ENCODE data around the gene TNFRSF17. TPM values are rescaled to one million over a fixed set of nuclear protein-coding genes. Genes with fewer than 3 reads are reported as not detected.

The TNFRSF17 gene
- total and polyA plus RNA-seq, 9 of the 15 experiments (the other 6 are each of a cell fraction or from before 2014, with no cell fraction given), result not detected

GRCh38 chr16:12016291-12016947 is 51.4 kb downstream of the TNFRSF17 start:
- FAIRE-seq (no peak), ATAC-seq (no peak), DNase-seq (ENCODE audit: extremely low read depth in 1 of 4, low spot score in 3 of 4) (no peak)
- no peaks in the 10 kb centered on the region for H3K27me3 ChIP-seq (ENCODE audit: control insufficient read depth in 2 of 2, insufficient read depth in 2 of 2, low read length in 2 of 2)
- BruUV-seq (replicated peaks), result no TSS peak
- H2AFZ ChIP-seq (ENCODE audit: low read depth, low read length), result no peak overlapping the region
- H3K4me2 ChIP-seq (ENCODE audit: insufficient read depth, low read length), result no peak overlapping the region
- no peaks in the 10 kb centered on the region for H3K9me1 ChIP-seq (ENCODE audit: control insufficient read depth, insufficient read depth, low read length)
- 0 out of 2 replicates have a peak, but pooled peaks have one; percentile 5 for TF ChIP-seq ZNF121 (CRISPR knock-in tag; conservative IDR thresholded peaks at IDR 0.05)
- TF ChIP-seq PTTG1 (tag; IDR thresholded peaks at IDR 0.05; ENCODE audit: low read depth), result no peak
- peak; percentile 22 for TF ChIP-seq ZFP36 (IDR thresholded peaks at IDR 0.05; ENCODE audit: low read depth, low read length, partially characterized antibody)
- peak; percentile 90 for TF ChIP-seq MYNN (IDR thresholded peaks at IDR 0.05)
- TF ChIP-seq MYNN (CRISPR knock-in tag; IDR thresholded peaks at IDR 0.05), result no peak
- POLR2A ChIA-PET, result no interaction called here
- H3K27ac ChIP-seq (ENCODE audit: extremely low read depth, low read depth, low read length), result no peak overlapping the region
- 45% methylated on average over 4 of the region's 4 CpGs for WGBS (ENCODE audit: insufficient coverage, low coverage, missing lambda C conversion rate)
- H3K4me3 ChIP-seq, result no peak overlapping the region
- no peaks in the 10 kb centered on the region for H3K9me3 ChIP-seq (replicated peaks; ENCODE audit: control insufficient read depth, insufficient read depth, low read depth, low read length)
- CTCF ChIA-PET (ENCODE audit: low intra/inter-chr PET ratio), result interaction anchor here (0.7 kb wide), 1 partner anchor 25 kb away, joined by 3 read pairs; no protein-coding TSS in a partner anchor
- H3K79me2 ChIP-seq (ENCODE audit: control insufficient read depth, insufficient read depth, low read length), result no peaks in the 10 kb centered on the region
- H3K4me1 ChIP-seq (replicated peaks in 1 of 2; ENCODE audit: control insufficient read depth in 2 of 2, insufficient read depth in 2 of 2, low read length in 2 of 2), result peaks cover 0 to 6% of the 10 kb centered on the region in 2 experiments; a peak in 3 of 5 replicates
- H3K9ac ChIP-seq (ENCODE audit: insufficient read depth in 1 of 2, low read depth in 2 of 2, low read length in 2 of 2), result no peak overlapping the region
- intact Hi-C loops (cut with micrococcal nuclease) (no loop called here), in situ Hi-C loops (cut with MboI) (no loop called here)
- no peaks in the 10 kb centered on the region for H4K20me1 ChIP-seq (replicated peaks; ENCODE audit: control insufficient read depth, insufficient read depth, low read length)
- H3K36me3 ChIP-seq (ENCODE audit: control insufficient read depth, insufficient read depth, low read length), result no peaks in the 10 kb centered on the region

GRCh38 chr16:12017558-12017957 is 52.5 kb downstream of the TNFRSF17 start:
- ChIA-PET POLR2A (no interaction called here), CTCF (ENCODE audit: low intra/inter-chr PET ratio) (no interaction called here)
- H3K4me1 ChIP-seq (replicated peaks in 1 of 2; ENCODE audit: control insufficient read depth in 2 of 2, insufficient read depth in 2 of 2, low read length in 2 of 2), result no peaks in the 10 kb centered on the region; a peak in 3 of 5 replicates
- no peaks in the 10 kb centered on the region for H3K79me2 ChIP-seq (ENCODE audit: control insufficient read depth, insufficient read depth, low read length)
- 70% methylated on average over 5 of the region's 5 CpGs for WGBS (ENCODE audit: insufficient coverage, low coverage, missing lambda C conversion rate)
- H3K27ac ChIP-seq (ENCODE audit: extremely low read depth, low read depth, low read length), result no peak overlapping the region
- no peaks in the 10 kb centered on the region for H3K27me3 ChIP-seq (ENCODE audit: control insufficient read depth in 2 of 2, insufficient read depth in 2 of 2, low read length in 2 of 2)
- FAIRE-seq, result no peak
- no peak overlapping the region for H3K4me2 ChIP-seq (ENCODE audit: insufficient read depth, low read length)
- H2AFZ ChIP-seq (ENCODE audit: low read depth, low read length), result no peak overlapping the region
- in situ Hi-C loops (cut with MboI) (no loop called here), intact Hi-C loops (cut with micrococcal nuclease) (no loop called here)
- no peak overlapping the region for H3K4me3 ChIP-seq
- BruUV-seq (replicated peaks), result no TSS peak
- no peaks in the 10 kb centered on the region for H3K9me1 ChIP-seq (ENCODE audit: control insufficient read depth, insufficient read depth, low read length)
- no peaks in the 10 kb centered on the region for H4K20me1 ChIP-seq (replicated peaks; ENCODE audit: control insufficient read depth, insufficient read depth, low read length)
- no peak for DNase-seq (ENCODE audit: extremely low read depth in 1 of 4, low spot score in 3 of 4)
- no peaks in the 10 kb centered on the region for H3K9me3 ChIP-seq (replicated peaks; ENCODE audit: control insufficient read depth, insufficient read depth, low read depth, low read length)
- no peaks in the 10 kb centered on the region for H3K36me3 ChIP-seq (ENCODE audit: control insufficient read depth, insufficient read depth, low read length)
- H3K9ac ChIP-seq (ENCODE audit: insufficient read depth in 1 of 2, low read depth in 2 of 2, low read length in 2 of 2), result no peak overlapping the region
- no peak for ATAC-seq
- TF ChIP-seq RBM25 (IDR thresholded peaks at IDR 0.05; ENCODE audit: low read depth, low read length, severe bottlenecking) (no peak), THAP7 (CRISPR knock-in tag; IDR thresholded peaks at IDR 0.05) (no peak)

Measured in K562 (cell line).